Hindlimb muscle (tissue), 1 donor: ENCODE results near the gene METTL25. TPM values are rescaled to one million over a fixed set of nuclear protein-coding genes. Genes with fewer than 3 reads are reported as not detected.

ENCODE experiments used
- DNase-seq: peaks from one replicate; pipeline ENCODE4 v3.0.0-alpha.2; 2013
- polyA plus RNA-seq: library from polyadenylated mRNA; unstranded; fragments of 120-200 nt; gene quantifications from one replicate; pipeline ENCODE4 v1.2.1, GENCODE V29; 2013; ENCODE audit not compliant: insufficient read length

The METTL25 gene
- polyA plus RNA-seq, 1 donor: 7.3 TPM

DNA sequence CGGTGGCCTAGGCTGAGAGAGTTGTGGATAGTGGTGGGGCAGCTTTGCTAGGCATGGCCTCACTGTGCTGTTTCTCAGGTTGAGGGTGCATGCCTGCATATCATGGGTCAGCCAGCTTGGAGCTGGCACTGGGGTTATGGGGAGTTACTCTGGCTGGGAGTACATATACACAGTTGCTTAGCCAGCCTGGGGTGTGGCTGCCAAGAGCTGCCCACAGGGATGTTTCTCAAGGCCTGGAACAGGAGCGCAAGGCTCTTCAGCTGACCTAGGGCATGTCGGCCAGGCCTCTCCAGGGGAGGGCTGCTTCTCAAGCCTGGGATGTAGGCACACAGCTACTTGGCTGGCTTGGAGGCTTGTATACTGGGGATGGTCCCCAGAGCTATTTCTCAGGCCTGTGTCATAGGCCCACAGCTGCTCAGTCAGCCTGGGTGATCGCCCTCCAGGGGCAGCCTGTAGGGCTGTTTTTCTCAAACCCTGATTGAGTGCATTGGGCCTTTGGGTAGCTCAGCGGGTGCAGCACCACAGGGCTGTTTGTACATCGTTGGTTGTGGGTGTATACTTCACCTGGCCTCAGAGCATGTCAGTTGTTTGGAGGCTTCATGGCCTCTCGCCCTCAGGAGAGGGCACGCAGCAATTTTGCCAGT lies 114.9 kb downstream of the METTL25 start:
- no peak for DNase-seq

DNA sequence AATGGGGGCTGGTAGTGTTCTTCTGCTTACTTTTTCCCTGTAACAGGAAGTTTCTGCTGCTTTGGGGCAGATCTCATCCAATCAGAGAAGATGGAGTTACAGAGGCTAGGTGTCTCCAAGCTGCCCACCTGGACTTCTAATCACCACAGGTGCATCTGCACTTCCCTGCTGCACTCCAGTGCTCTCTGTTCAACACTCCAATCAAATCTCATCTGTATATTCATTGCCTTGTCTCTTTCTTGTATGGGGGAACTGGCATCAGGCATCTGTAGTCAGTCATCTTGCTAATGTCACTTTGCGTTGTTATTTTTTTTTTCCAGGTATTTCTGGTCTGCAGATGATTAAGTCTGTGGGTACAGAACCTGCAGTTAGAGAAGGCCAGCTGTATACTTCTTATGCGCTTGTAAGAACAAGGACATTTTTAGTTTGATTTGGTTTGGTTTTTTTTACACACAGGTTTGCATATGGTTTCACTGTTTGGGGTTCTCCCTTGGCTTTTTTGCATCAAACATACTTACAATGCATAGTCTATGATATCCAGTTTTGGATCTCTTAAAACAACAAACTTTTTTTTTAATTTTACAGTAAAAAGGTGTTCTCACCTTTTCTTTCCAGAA lies 116.0 kb downstream of the METTL25 start:
- DNase-seq: no peak

DNA sequence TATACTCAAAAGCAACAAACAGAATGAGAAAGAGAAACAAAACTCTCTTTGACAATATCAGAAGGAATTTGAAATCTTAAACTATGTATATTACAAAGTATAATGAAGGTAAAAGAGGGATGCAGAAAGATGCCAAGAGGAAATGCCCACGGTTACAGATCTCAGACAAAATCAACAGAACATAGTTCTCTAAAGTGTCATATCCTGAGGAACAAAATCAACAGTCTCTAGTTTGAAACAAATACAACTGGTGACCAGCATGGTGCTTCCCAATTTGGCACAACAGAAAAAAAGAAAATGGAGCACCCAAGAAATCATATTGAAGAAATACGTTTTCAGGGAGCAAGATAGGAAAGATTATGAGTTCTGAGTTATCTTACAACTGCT lies 116.5 kb downstream of the METTL25 start:
- DNase-seq: no peak

DNA sequence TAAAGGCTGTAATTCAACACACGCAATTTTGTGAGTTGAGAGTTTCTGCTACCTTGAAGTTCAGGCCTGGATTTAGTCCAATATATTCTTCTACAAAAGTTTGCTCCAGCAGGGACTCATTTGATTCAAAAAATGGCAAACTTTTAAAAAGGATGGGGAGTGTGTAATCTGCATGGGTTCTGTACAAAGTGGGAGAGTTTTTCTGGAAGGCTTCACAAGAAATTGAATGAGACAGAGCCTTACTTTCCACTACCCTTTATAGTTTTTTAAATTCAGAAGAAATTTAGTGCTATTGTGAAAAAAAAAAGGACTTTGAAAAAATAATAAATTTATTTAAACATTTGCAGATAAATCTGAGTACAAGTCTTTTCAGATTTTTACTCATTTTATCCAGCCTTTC lies 116.9 kb downstream of the METTL25 start:
- no peak for DNase-seq

DNA sequence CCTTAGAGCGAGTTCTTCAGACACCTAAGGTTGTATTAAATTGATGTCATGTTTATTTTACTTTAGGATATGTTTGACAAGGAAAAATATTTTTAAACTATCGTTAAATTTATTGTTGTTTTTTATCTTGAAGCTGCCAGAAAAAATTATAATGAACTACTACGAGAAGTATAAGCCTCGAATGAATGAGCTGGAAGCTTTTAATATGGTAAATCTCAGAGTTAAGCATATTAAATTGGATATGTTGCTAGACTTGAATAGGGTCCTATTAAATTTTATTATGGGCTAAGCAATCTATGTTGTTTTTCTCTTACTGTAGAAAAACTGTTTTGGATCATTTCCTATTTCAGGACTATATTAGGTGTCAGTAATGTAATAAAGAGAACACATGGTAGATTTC lies 118.2 kb downstream of the METTL25 start:
- DNase-seq: no peak

DNA sequence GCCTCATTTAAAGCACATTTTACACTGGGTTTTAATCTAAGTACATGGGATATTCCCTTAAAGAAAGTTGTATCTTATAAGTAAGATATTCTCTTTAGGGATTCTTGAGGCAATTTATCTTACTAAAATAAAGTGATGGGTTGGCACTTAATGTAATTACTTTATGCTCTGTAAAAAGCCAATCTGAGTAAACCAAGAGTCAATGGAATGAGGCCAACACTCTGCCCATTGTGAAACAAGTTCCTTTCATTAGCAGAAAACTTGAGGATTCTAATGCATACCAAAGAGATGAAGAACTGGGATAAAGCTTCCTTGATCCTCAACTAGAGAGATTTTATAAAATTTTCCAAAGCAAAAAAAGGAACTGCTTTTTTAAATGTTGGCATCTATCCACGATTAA lies 121.2 kb downstream of the METTL25 start:
- no peak for DNase-seq

DNA sequence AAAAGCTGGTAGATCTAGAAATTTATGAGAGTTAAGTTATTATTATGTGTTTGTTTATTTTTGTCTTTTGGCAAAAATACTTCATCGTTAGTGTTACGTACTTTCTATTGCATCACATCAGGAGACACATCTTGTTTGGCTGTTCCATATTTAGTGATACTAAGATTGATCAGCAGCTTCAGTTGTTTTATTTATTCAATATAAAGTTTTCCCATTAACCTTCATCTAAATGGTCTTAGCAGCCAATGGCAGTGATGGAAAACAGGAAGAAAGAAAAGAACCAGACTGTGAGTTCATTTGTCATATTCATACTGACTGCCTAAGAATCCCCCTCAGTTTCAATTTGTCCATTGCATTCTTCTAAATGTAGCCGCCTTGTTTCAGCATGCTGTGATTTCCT lies 122.3 kb downstream of the METTL25 start:
- DNase-seq: no peak

DNA sequence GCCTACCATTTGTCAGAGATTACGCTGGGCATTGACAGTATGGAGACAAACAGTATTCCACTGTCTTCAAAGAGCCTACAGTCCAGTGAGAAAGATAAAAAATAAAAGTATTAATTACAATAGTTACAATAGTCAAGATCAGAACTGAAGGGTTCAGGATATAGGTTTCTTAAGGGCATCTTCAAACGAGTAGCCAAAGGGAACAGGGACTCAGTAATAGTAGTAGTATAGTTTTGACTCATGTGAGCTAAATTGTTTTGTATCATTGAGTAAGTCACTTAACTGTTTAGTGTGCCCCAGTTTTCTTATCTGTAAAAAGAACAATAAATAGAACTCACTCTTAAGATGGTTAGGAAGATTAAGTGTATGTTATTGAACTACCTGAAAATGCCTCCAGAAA lies 123.6 kb downstream of the METTL25 start:
- DNase-seq: no peak

DNA sequence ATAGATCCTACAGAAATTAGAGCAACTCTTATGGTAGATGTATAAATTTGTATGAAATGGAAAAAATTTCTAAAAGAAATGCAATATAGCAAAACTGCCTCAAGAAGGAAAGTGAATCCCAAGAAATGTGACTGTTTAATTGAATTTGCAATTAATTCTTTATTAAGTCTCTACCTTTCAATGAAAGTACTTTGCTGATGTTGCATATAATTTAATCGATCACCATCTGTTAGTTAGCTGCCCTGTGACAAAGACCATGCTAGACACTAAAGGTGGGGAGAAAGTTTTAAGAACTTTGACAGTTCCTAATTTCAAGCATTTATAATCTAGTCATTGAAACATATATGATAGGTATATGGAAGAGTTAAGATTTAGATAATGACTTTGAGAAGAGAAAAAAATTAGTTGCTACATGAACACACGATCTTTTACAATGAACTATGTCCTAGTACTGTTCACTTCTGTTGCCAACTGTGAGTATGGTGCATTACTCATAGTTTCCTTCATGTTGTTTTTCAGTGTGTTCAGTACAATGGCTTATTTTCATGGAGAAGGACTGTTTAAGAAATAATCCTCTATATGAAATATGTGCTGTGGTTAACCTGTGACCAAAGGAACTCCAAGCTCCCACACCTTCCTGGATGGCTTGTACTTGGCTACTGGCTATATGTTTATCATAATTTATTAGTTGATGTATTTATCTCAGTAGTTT lies 128.4 kb downstream of the METTL25 start:
- no peak for DNase-seq

DNA sequence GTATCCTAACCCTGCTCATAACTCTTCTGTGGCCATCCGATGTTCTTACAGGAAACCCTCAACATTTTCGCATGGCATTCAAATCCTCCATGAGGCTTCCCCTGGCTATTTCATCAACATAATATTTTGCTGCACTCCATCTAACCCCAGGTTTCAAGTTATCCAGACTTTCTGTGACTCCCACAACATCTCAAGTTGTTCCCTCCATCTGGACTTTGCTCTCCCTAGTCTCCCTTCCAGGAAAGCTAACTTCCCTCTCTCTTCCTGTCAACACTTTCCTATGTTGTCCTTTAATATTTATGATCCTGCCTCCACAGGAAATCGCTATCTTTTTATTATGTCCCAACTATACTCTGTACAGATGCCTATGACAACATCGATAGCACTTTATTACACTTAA lies 146.1 kb downstream of the METTL25 start:
- DNase-seq: peak; percentile 24

DNA sequence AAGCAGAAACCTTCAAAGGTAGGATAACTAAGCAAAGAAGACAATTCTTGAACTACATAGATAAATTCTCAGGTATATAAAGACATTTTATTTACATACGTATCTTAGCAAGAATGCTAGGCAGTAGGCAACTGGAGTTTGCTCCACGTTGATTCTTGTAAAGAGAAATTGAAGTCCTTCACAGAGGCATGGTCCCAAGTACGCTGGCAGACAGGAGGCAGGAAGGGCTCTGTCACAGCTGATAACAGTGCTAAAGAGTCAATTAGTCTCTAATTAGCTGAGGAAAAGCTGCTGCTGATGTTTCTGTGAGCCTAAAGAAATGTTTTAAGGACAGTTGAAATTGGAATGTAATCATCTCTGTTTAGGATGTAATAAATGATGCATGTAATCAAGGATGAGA lies 146.8 kb downstream of the METTL25 start:
- no peak for DNase-seq

DNA sequence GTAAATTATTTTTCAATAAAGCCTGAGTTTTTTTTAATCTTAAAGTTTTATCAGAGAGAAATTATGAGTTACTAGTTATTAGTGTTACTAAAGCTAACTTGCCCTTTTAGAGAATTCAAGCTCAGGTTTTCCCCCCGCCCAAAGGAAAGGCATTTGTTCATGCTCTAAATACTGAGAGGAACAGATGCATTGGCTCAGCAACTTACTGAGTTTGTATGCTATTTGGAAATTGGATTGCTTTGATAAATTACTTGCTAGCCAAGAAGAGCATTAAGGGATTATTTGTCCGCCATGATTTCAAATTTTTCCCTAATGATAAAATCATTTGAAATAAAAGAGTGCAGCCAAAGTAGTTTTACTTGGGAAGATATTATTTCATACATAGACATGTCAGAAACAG lies 149.4 kb downstream of the METTL25 start:
- peak; percentile 16 for DNase-seq

DNA sequence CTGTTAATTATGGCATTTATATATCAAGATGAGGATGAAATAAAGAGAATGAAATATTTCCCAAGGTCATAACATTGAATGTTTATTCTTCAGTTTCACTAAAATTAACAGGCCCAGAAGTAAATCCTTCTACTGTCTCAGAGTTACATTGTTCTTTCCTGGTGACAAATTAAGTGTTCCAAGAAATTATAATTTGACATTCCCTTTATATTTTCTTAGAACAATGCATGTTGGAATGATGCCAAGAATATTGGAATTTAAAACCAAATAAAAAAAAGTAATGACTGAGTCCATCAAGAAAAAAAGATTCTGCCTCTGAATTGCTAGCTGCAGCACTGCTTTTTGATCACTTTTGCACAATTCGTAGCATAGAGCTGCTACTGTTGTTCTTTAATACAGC lies 152.1 kb downstream of the METTL25 start:
- no peak for DNase-seq

DNA sequence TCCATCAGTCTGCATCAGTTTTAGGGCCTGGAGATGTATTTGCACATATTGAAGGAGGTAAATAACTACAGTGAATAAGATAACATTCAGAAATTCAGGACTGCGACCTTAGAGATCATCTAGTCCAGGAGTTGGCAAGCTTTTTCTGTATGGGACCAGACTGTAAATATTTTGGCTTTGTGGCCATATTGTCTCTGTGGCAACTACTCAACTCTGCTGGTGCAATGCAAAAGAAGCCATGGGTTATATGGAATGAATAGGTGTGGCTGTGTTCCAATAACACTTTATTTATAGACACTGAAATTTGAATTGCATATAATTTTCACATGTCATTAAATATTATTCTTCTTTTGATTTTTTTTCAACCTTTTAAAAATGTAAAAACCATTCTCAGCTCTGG lies 156.6 kb downstream of the METTL25 start:
- DNase-seq: no peak

DNA sequence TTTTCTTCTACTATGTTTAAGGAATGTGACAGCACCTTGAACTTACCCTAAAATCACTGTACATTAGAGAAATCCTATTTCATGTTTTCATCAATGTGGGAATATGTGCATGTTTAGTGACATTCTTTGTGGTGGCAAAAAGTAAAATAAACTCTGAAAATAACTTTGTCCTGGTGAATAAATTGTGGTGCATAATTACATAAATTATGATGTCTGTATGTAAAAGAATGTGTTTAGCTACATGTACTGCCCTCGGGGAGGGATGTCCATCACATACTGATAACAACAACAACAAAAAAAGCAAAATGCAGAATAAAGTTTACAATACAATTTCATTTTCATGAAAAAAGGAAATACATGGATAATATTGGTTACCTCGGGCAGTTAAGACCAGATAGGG lies 157.3 kb downstream of the METTL25 start:
- DNase-seq: no peak

DNA sequence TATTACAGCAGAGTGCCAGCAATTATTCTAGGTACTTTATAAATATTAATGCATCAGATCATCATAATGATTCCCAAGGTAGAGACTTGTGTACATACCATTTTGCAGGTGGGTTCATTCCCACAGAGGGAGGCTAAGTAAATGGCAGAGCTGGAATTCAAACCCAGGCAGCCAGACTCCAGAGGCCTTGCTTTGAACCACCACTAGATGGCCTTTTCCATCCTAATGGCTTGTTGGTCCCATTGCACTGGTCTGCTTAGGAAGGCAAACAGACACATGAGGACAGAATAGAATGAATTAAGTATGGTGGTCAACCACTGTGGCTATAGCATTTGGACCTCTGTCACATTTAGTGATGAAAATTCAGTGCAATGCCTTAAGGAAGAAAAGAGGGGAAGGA lies 158.7 kb downstream of the METTL25 start:
- no peak for DNase-seq

DNA sequence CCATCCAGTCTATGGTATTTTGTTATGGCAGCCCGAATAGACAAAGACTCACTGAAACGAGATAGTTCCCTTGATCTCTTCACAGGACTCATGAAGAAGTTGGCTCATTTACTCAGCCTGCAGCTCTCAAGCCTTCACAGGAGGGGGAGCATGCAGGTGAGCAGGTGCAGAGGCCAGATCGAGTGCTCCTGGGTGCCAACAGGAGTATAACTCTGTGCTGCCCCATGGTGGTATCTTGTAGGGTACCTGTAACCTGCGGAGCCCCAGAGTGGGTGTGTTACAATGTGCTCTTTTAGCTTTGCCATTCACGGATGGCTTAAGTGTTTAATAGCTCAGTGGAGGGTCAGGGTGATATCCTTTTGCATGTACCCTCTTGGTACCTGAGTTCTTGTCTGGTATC lies 159.5 kb downstream of the METTL25 start:
- no peak for DNase-seq

DNA sequence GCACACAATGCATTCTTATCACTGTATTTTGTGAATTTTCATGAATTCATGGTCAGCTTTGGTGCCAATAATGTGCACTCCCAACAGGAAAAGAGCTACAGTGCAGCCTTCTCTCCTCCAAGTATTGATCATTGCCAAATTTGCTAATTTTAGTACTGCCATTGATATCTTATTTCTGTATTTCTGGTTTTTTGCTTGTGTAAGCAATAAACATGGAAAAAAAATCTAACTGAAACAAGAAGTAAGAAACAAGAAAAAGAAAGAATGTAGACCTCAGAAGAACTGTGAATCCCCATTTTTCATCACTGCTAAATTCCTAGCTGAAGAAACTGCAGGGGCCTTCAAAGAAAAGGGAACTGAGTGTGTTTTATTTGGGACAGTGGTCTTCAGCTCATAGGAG lies 161.2 kb downstream of the METTL25 start:
- DNase-seq: no peak

DNA sequence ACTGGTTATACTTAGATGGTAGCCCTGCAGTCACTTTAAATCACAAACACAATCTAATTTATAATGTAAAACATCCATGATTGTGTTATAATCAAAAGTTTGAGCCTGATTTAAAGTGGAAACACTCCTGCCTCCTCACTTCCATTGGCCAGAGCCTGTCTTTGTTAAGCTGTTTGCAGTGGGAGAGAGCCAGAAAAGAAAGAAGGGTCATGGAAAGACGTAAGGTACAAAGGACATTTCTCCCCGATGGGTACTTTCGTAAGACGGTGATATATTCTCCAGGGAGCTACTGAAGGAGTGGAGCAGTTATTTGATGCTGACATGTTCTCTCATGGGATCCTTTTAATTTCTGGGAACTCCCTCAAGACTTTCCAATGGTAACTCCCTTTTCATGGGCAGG lies 164.0 kb downstream of the METTL25 start:
- DNase-seq: no peak

DNA sequence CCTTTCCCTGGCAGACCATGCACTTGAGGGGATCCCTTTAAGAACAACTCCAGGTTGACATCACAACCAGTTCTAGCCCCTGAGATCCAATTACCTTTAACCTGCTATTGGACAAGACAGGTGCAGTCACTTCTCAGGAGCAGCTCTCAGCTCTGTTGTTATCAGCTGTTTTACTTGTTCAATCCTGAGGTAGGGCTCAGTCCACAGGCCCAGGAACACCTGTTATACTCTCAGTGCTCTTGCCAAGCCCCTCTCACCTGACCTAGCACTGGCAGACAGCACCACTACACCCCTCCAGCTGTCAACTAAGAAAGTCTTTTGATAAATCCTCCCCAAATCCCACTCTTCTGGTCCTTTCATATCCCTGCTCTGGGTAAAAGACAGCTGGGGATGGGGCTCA lies 164.4 kb downstream of the METTL25 start:
- no peak for DNase-seq

DNA sequence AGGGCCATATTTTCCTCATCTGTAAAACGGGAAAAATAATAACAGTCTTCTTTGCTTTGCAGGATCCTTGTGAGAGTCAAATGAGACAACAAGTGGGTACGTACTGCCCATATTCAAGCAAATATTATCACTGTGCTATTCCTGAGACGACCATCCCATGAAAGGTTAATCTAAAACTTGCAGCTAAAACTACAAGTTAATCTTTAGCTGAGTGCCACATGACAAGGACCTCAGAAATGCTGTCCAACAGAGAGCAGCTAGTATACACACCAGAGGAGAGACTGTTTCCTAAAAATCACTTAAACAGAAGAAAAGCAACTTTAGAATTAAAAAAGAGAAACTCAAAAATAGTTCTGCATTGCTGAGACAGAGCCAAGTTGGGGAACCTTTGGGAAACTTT lies 165.7 kb downstream of the METTL25 start:
- DNase-seq: no peak

DNA sequence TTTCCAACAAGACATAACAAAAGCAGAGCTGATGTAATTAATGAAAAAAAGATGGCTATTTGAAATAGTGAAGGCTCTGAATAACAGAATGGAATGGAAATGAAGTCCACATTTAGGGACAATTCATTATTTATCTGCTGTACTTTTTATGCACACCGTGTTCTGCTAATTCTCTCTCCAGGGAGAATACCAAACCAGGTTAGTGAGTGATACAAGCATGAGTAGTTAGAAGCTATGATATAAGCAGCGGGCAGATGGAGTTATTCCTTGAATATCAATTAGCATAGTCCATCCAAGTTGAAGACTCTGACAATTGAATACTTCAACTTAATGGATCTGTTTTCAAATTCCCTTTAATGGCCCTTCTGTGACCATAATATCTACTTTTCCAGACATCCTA lies 166.3 kb downstream of the METTL25 start:
- no peak for DNase-seq

DNA sequence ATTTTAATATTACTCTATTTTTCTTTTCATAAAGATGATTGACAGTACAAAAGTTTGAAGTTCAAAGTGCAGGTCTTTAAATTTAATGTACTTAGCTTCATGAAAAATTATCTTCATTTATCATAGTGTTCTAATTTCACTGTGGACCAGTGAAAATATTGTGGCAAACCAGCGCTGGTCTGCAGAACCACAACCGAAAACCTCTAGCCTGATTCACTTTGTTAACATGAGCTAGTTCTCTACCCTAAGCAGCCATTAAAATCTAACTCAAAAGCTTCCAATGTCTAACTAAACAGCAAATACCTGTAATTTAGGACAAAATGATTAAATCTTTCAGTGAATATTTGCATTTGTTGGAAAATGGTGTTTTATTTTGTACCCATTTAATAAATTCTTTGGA lies 167.3 kb downstream of the METTL25 start:
- no peak for DNase-seq

DNA sequence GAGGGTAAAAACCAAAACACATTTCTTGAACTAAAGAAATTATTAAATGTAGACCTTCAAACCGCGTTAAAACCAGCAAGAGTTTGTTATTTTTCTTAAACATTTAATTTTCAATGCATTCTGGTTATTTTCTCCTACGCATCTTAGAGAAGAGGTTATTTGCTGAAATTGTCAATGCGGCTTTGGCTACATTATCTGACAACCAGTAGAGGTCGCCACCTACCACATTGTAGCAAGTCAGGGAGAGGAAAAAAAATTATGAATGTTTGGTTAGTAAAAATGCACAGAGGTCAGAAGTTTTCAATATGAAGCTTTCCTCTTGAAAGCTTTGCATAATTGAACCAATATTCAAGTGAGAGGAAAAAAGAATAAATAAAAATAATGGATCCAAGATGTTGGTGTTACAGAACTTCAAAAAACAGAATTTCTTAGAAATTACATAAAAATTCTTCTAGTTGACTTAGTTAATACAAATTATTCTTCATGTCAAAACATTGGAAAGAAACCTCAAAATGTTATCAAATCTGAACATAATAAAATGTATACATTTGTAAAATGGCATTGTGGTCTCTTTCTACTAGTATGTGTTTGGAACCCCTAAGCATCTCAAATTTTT lies 168.9 kb downstream of the METTL25 start:
- peak; percentile 69 for DNase-seq
